Lower leg skin (tissue), 3 donors: ENCODE data around the gene SRP68.

Experiments
- POLR2A ChIP-seq, 2 donors: fragments of 450-650 bp; IDR thresholded peaks; one replicate each; pipeline ENCODE4 v1.6.1; 2016 to 2017; ENCODE audit warnings: antibody characterized with exemption in 2 of 2, mild to moderate bottlenecking in 1 of 2, moderate library complexity in 1 of 2
- TF ChIP-seq, protein P1 (sequence below), 3 donors: fragments of 450-650 bp; IDR thresholded peaks; one replicate each; pipeline ENCODE4 v1.5.1; 2016; ENCODE audit warnings: antibody characterized with exemption in 3 of 3, mild to moderate bottlenecking in 3 of 3, moderate library complexity in 2 of 3

DNA sequence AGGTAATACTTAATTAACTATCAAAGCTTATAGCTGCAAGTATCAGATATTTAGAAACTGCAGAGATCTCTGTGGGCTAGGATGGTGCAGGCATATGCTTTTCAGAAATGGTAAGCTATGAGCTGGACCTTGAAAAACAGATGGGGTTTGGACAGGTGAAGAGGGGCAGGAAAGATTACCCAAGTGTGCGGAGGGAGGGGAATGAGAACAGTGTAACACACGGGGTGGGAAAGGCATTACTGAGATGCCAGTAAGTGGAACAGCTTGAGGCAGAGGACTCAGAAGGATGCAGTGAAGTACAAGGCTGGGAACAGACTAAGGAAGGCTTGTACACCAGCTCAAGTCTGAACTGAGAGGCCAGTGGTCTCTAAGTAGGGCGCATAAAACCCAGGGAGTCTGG lies 23.1 kb downstream of the SRP68 start:
- TF ChIP-seq, protein P1, sequence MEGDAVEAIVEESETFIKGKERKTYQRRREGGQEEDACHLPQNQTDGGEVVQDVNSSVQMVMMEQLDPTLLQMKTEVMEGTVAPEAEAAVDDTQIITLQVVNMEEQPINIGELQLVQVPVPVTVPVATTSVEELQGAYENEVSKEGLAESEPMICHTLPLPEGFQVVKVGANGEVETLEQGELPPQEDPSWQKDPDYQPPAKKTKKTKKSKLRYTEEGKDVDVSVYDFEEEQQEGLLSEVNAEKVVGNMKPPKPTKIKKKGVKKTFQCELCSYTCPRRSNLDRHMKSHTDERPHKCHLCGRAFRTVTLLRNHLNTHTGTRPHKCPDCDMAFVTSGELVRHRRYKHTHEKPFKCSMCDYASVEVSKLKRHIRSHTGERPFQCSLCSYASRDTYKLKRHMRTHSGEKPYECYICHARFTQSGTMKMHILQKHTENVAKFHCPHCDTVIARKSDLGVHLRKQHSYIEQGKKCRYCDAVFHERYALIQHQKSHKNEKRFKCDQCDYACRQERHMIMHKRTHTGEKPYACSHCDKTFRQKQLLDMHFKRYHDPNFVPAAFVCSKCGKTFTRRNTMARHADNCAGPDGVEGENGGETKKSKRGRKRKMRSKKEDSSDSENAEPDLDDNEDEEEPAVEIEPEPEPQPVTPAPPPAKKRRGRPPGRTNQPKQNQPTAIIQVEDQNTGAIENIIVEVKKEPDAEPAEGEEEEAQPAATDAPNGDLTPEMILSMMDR (IDR thresholded peaks at IDR 0.05) = no peak
- TF ChIP-seq POLR2A (IDR thresholded peaks at IDR 0.05) = no peak
